OCI-LY1 (cell line): ENCODE data around the gene CKB.

Experiments
- H2AFZ ChIP-seq: fragments of 200-600 bp; sonication (generic), shearing (Covaris generic); 2 replicates; pipeline ENCODE4 v1.6.0; 2014; ENCODE audit warnings: antibody characterized with exemption, mild to moderate bottlenecking, low read length
- H3F3A ChIP-seq: fragments of 200-600 bp; sonication (generic), shearing (Covaris generic); 2 replicates; pipeline ENCODE4 v1.6.0; 2014; ENCODE audit warnings: mild to moderate bottlenecking, antibody characterized with exemption, low read length, moderate library complexity; ENCODE audit not compliant: insufficient read depth
- H3K27ac ChIP-seq: fragments of 200-600 bp; sonication (generic); 2 replicates; pipeline ENCODE4 v1.5.1; 2014; ENCODE audit warnings: low read length, mixed run types, mild to moderate bottlenecking, low read depth; ENCODE audit not compliant: poor library complexity, severe bottlenecking
- H3K27me3 ChIP-seq: fragments of 200-600 bp; sonication (generic); 2 replicates; pipeline ENCODE4 v1.6.0; 2014; ENCODE audit warnings: antibody characterized with exemption, mild to moderate bottlenecking, low read length, moderate library complexity; ENCODE audit not compliant: insufficient read depth
- H3K36me3 ChIP-seq: fragments of 200-600 bp; sonication (generic); 2 replicates; pipeline ENCODE4 v1.6.1; 2014; ENCODE audit warnings: mild to moderate bottlenecking, antibody characterized with exemption, low read length, moderate library complexity, mixed read lengths; ENCODE audit not compliant: insufficient read depth
- H3K4me1 ChIP-seq: fragments of 200-600 bp; sonication (generic); 2 replicates; pipeline ENCODE4 v1.5.1; 2014; ENCODE audit warnings: mild to moderate bottlenecking, low read length, moderate library complexity; ENCODE audit not compliant: insufficient read depth, severe bottlenecking
- H3K4me2 ChIP-seq: fragments of 200-600 bp; sonication (generic), shearing (Covaris generic); 2 replicates; pipeline ENCODE4 v1.6.1; 2014; ENCODE audit warnings: low read length
- H3K4me3 ChIP-seq: fragments of 200-600 bp; sonication (generic); 2 replicates; pipeline ENCODE4 v1.5.1; 2014; ENCODE audit warnings: low read length, low read depth, mild to moderate bottlenecking, mixed read lengths; ENCODE audit not compliant: poor library complexity, severe bottlenecking
- H3K79me2 ChIP-seq: fragments of 200-600 bp; shearing (Covaris generic); 2 replicates; pipeline ENCODE4 v1.6.1; 2016; ENCODE audit warnings: mixed run types, low read length, mixed read lengths; ENCODE audit not compliant: insufficient read depth
- H3K9ac ChIP-seq: fragments of 200-600 bp; sonication (generic), shearing (Covaris generic); 2 replicates; pipeline ENCODE4 v1.6.1; 2014; ENCODE audit warnings: mild to moderate bottlenecking, low read length, mixed read lengths
- H3K9me2 ChIP-seq: fragments of 200-600 bp; sonication (generic), shearing (Covaris generic); 2 replicates; pipeline ENCODE4 v1.6.1; 2014; ENCODE audit warnings: low read depth, mild to moderate bottlenecking, low read length, mixed read lengths
- H3K9me3 ChIP-seq: fragments of 200-600 bp; shearing (Covaris generic); 2 replicates; pipeline ENCODE4 v1.6.1; 2014; ENCODE audit warnings: low read length, mixed read lengths
- H4K20me1 ChIP-seq: fragments of 200-600 bp; sonication (generic), shearing (Covaris generic); 2 replicates; pipeline ENCODE4 v1.6.0; 2016; ENCODE audit warnings: mild to moderate bottlenecking, low read length; ENCODE audit not compliant: insufficient read depth
- CTCF ChIP-seq: fragments of 200-600 bp; sonication (generic), shearing (Covaris generic); IDR thresholded peaks from 2 replicates; pipeline ENCODE4 v1.5.1; 2017; ENCODE audit warnings: mild to moderate bottlenecking, antibody characterized with exemption, low read length, moderate library complexity, mixed read lengths
- EZH2 ChIP-seq: fragments of 200-600 bp; sonication (generic), shearing (Covaris generic); IDR thresholded peaks from 2 replicates; pipeline ENCODE4 v1.8.0; 2017; ENCODE audit warnings: borderline replicate concordance, mixed run types, mild to moderate bottlenecking, antibody characterized with exemption, low read length, moderate library complexity, mixed read lengths

Gene CKB

GRCh38 chr14:103476631-103477030 is 46.0 kb downstream of the CKB start:
- H3K4me3 ChIP-seq: no peak overlapping the region
- no peaks in the 10 kb centered on the region for H3K9me2 ChIP-seq
- no peaks in the 10 kb centered on the region for H3K79me2 ChIP-seq
- H4K20me1 ChIP-seq: no peaks in the 10 kb centered on the region
- no peak overlapping the region for H3K27ac ChIP-seq
- H3K4me2 ChIP-seq: no peak overlapping the region
- H3K4me1 ChIP-seq: peaks cover 22% of the 10 kb centered on the region
- peaks cover 60% of the 10 kb centered on the region for H3K36me3 ChIP-seq
- no peaks in the 10 kb centered on the region for H3K27me3 ChIP-seq
- no peaks in the 10 kb centered on the region for H3K9me3 ChIP-seq
- H3K9ac ChIP-seq: no peak overlapping the region
- H2AFZ ChIP-seq: no peak overlapping the region
- H3F3A ChIP-seq: no peaks in the 10 kb centered on the region
- TF ChIP-seq EZH2 (no peak), CTCF (no peak)

- H3F3A ChIP-seq: no peaks in the 10 kb centered on the region
- peaks cover 61% of the 10 kb centered on the region for H3K36me3 ChIP-seq
- H3K9me3 ChIP-seq: no peaks in the 10 kb centered on the region
- peak overlapping the region; percentile 37 for H3K27ac ChIP-seq
- peaks cover 22% of the 10 kb centered on the region for H3K4me1 ChIP-seq
- no peaks in the 10 kb centered on the region for H3K27me3 ChIP-seq
- TF ChIP-seq EZH2 (no peak), CTCF (no peak)
- H4K20me1 ChIP-seq: no peaks in the 10 kb centered on the region
- H3K79me2 ChIP-seq: no peaks in the 10 kb centered on the region
- no peak overlapping the region for H2AFZ ChIP-seq
- H3K9me2 ChIP-seq: no peaks in the 10 kb centered on the region
- H3K9ac ChIP-seq: no peak overlapping the region
- no peak overlapping the region for H3K4me2 ChIP-seq
- no peak overlapping the region for H3K4me3 ChIP-seq
Observed at GRCh38 chr14:103476065-103476464, 46.6 kb downstream of the CKB start.

DNA sequence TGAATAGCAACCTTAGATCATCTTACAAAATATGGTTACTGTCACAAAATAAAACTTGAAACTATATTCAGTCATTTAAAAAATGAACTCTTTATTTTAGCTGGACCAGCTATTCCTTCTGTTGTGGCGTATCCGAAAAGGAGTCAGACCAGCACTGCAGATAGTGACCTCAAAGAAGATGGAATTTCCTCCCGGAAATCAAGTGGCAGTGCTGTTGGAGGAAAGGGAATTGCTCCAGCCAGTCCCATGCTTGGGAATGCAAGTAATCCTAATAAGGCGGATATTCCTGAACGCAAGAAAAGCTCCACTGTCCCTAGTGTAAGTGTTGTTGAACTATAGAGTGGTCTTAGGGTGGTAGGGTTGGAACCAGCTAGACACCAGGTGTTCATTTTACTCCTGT is 47.7 kb downstream of the CKB start:
- TF ChIP-seq EZH2 (no peak), CTCF (no peak)
- no peak overlapping the region for H2AFZ ChIP-seq
- no peak overlapping the region for H3K9ac ChIP-seq
- H3K79me2 ChIP-seq: no peaks in the 10 kb centered on the region
- no peaks in the 10 kb centered on the region for H3K27me3 ChIP-seq
- H3K27ac ChIP-seq: no peak overlapping the region
- no peaks in the 10 kb centered on the region for H3K9me2 ChIP-seq
- peaks cover 11% of the 10 kb centered on the region for H3K4me1 ChIP-seq
- no peak overlapping the region for H3K4me2 ChIP-seq
- H3K36me3 ChIP-seq: peaks cover 65% of the 10 kb centered on the region
- H3K4me3 ChIP-seq: no peak overlapping the region
- H3F3A ChIP-seq: no peaks in the 10 kb centered on the region
- H3K9me3 ChIP-seq: no peaks in the 10 kb centered on the region
- no peaks in the 10 kb centered on the region for H4K20me1 ChIP-seq
